GM19238 (cell line): ENCODE data around the gene CD24.

Experiments
- DNase-seq: peaks from one replicate; pipeline ENCODE4 v3.0.0; 2011; ENCODE audit warnings: low spot score; ENCODE audit not compliant: insufficient read length

The CD24 gene

GRCh38 chr6:106967936-106968555, 6.5 kb downstream of the CD24 start:
- no peak for DNase-seq

- no peak for DNase-seq
These were observed 7.6 kb downstream of the CD24 start for GRCh38 chr6:106966671-106967640.

DNA sequence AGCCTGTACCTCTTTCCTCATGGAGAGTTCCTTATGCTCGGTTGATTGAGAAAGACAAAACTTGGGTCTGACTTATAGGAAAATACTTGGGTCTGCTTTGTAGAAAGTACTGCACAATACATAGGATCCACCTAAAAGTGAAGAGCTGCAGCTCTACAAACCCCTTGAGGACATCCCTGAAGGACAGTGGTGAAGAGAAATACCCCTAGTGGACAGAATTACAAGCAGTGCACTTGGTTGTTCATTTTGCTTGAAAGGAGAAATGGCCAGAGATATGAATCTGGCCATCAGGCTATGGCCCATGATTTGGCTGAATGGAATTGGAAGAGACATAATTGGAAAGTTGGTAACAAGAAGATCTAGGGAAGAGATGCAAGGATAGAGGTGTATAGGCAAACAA, 8.3 kb downstream of the CD24 start:
- DNase-seq = no peak

GRCh38 chr6:106964954-106965353, 9.6 kb downstream of the CD24 start:
- no peak for DNase-seq

- DNase-seq = no peak
These were observed 10.4 kb downstream of the CD24 start for GRCh38 chr6:106964099-106964498.

- DNase-seq = no peak
These were observed 11.0 kb downstream of the CD24 start for GRCh38 chr6:106963544-106963943.

- DNase-seq = no peak
These were observed 12.7 kb downstream of the CD24 start for GRCh38 chr6:106961801-106962200.

GRCh38 chr6:106961136-106961535, 13.4 kb downstream of the CD24 start:
- no peak for DNase-seq

DNA sequence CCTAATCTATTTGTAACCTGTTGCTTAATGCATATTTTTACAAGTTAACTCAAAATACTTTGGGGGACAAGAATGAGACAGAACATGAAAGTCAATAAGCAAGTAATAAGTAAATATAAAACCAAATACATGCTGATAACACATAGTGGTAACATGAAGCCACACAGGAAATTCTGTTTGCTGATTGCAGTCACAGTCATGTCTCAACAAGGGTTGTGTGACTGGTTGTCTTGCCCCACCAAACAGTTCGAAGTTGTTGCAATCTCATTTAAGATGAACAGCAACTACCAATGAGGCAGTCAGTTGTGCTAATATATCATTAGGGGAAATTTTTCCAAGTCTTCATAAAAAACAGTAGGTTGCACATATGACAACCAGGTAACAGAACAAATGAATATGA, 14.5 kb downstream of the CD24 start:
- DNase-seq = no peak

DNA sequence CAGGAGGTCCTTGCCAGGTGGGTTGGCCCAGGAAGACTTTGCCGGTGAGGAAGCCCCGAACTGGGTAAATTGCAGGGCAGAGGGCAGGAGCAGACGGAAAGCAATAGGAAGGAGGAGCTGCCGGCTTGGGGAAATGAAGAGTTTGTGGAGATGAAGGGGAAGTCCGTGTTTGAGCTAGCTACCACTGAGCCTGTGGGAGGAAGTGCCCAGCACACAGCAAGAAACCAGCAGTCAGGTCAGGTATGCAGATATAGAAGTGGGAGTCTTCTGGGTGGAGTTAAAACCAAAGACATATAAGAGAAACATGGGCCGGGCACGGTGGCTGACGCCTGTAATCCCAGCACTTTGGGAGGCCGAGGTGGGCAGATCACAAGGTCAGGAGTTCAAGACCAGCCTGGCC, 34.7 kb downstream of the CD24 start:
- DNase-seq = no peak

GRCh38 chr6:106939208-106939607, 35.3 kb downstream of the CD24 start:
- DNase-seq = no peak

DNA sequence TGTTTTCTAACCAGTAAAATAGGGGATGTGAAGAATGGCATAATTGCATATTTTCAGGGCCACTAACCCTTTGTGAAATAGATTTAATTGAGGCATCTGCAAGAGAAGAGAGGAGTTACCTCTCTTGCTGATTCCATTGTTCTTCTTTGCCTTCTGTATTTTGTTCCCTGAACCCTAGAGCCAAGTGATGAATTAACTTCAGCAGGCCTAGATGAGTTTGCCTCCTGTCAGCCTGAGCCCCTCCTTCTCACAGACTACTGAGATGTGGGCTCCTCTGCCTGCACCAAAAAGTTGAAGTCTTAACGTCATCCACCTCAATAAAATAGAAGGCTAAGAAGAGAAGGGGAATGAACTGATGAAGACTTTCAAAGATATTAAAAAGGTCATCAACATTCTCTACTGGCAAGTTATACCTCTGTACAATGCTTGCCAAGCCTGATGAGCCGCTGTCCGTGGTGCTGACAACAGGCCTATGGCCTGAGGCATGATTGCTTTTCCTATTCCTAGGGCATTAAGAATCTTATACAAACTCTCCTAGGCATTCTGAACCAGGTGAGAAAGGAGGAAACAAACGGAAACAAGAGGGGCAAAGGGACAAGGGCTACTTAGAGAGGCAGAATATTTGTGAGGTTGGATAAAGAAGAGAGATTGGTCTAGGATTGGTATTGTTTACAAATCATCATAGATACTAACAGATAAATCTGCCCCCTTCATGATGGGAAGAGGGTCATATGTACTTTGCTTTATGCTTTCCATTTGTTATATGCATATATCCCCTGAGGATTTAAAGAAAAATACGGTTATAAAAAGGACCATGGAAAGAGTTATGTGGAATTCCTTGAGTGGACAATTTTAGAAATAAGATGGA, 46.8 kb downstream of the CD24 start:
- DNase-seq = no peak

- DNase-seq = no peak
These were observed 48.6 kb downstream of the CD24 start for GRCh38 chr6:106925948-106926347.

DNA sequence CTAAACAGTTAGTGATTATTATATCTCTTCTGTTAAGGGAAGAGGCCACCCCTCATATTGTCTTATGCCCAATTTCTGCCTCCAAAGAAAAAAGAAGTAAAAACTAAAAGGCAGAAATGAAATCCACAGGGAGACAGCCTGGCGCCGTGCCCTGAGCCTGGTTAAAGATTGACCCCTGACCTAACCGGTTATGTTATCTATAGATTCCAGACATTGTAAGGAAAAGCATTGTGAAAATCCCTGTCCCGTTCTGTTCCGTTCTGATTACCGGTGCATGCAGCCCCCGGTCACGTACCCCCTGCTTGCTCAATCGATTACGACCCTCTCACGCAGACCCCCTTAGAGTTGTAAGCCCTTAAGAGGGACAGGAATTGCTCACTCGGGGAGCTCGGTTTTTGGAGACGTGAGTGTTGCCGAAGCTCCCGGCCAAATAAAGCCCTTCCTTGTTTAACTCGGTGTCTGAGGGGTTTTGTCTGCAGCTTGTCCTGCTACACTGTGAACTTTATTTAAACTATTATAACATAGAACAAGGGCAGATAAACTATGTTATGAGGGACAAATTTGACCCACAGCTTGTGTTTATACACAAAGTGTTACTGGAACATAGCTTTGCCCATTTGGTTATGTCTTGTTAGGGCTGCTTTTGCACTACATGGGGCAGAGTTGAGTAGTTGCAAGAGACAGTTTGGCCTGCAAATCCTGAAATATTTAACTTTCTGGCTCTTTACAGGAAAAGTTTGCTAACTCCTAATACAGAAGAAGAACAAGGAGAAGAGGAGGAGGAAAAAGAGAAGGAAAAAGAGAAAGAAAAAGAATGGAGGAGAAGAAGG, 49.6 kb downstream of the CD24 start:
- DNase-seq = no peak

GRCh38 chr6:106922626-106923025, 51.9 kb downstream of the CD24 start:
- no peak for DNase-seq
